Astrocyte (in vitro differentiated cells and primary cell): ENCODE results near the gene ZNF674. TPM values are rescaled to one million over a fixed set of nuclear protein-coding genes. Genes with fewer than 3 reads are reported as not detected.

Experiments used
- DNase-seq: peaks from one replicate; pipeline ENCODE4 v3.0.0-alpha.2; 2010; ENCODE audit warnings: low read depth
- FAIRE-seq: peaks from 2 replicates; lab custom pipeline; 2011; peaks lifted over from hg19 to GRCh38; lab: Jason Lieb, UNC
- H2AFZ ChIP-seq: 2 replicates; pipeline ENCODE4 v1.6.0; 2012; ENCODE audit warnings: low read depth, low read length, inconsistent platforms
- H3K27ac ChIP-seq: 2 replicates; pipeline ENCODE4 v1.5.1; 2011; ENCODE audit warnings: low read depth, low read length, inconsistent platforms
- H3K27me3 ChIP-seq: 2 replicates; pipeline ENCODE4 v1.6.0; 2011; ENCODE audit warnings: low read length, inconsistent platforms; ENCODE audit not compliant: insufficient read depth
- H3K36me3 ChIP-seq: 2 replicates; pipeline ENCODE4 v1.5.1; 2011; ENCODE audit warnings: low read length, inconsistent platforms; ENCODE audit not compliant: insufficient read depth
- H3K4me1 ChIP-seq: 2 replicates; pipeline ENCODE4 v1.5.1; 2011; ENCODE audit warnings: low read length, inconsistent platforms; ENCODE audit not compliant: insufficient read depth
- H3K4me2 ChIP-seq: 2 replicates; pipeline ENCODE4 v1.6.0; 2012; ENCODE audit warnings: low read length, inconsistent platforms
- H3K4me3 ChIP-seq: 2 replicates; pipeline ENCODE4 v1.5.1; 2011; ENCODE audit warnings: low read depth, mild to moderate bottlenecking, low read length, inconsistent platforms; ENCODE audit not compliant: insufficient read depth
- H3K79me2 ChIP-seq: 2 replicates; pipeline ENCODE4 v1.6.0; 2012; ENCODE audit warnings: mild to moderate bottlenecking, low read length, inconsistent platforms; ENCODE audit not compliant: insufficient read depth
- H3K9ac ChIP-seq: 2 replicates; pipeline ENCODE4 v1.6.0; 2012; ENCODE audit warnings: mild to moderate bottlenecking, low read length, inconsistent platforms
- H3K9me3 ChIP-seq: 2 replicates; pipeline ENCODE4 v1.5.1; 2012; ENCODE audit warnings: low read depth, mild to moderate bottlenecking, low read length, inconsistent platforms; ENCODE audit not compliant: insufficient read depth
- H4K20me1 ChIP-seq: 2 replicates; pipeline ENCODE4 v1.6.0; 2012; ENCODE audit warnings: low read length, inconsistent platforms; ENCODE audit not compliant: insufficient read depth
- H3K27ac Mint-ChIP-seq: one replicate; pipeline ENCODE4 v1.8.0; 2021; ENCODE audit warnings: mild to moderate bottlenecking, mixed read lengths; ENCODE audit not compliant: unreplicated experiment
- H3K27me3 Mint-ChIP-seq: one replicate; pipeline ENCODE4 v1.8.0; 2021; ENCODE audit warnings: low read depth, mixed read lengths; ENCODE audit not compliant: unreplicated experiment
- H3K36me3 Mint-ChIP-seq: one replicate; pipeline ENCODE4 v1.8.0; 2021; ENCODE audit warnings: low read depth, mixed read lengths; ENCODE audit not compliant: unreplicated experiment
- H3K4me1 Mint-ChIP-seq: one replicate; pipeline ENCODE4 v1.8.0; 2021; ENCODE audit warnings: low read depth, mixed read lengths; ENCODE audit not compliant: unreplicated experiment
- H3K4me3 Mint-ChIP-seq: one replicate; pipeline ENCODE4 v1.8.0; 2021; ENCODE audit warnings: mild to moderate bottlenecking, moderate library complexity, mixed read lengths; ENCODE audit not compliant: unreplicated experiment
- H3K9me3 Mint-ChIP-seq: one replicate; pipeline ENCODE4 v1.8.0; 2021; ENCODE audit warnings: mild to moderate bottlenecking, mixed read lengths; ENCODE audit not compliant: unreplicated experiment
- CTCF ChIP-seq: IDR thresholded peaks from 2 replicates; pipeline ENCODE4 v1.5.1; 2011; ENCODE audit warnings: low read depth, mild to moderate bottlenecking, inconsistent platforms, low read length, moderate library complexity; ENCODE audit not compliant: insufficient read depth
- EZH2 ChIP-seq: IDR thresholded peaks from 2 replicates; pipeline ENCODE4 v1.6.1; 2012; ENCODE audit warnings: mild to moderate bottlenecking, low read length, inconsistent platforms; ENCODE audit not compliant: insufficient read depth
- total RNA-seq: library from RNA; stranded (reverse); gene quantifications from 2 replicates; pipeline ENCODE4 v1.2.1, GENCODE V29; 2021

Gene ZNF674
- total RNA-seq, 1 donor from 2014 or later, result 5.5 TPM

GRCh38 chrX:46571423-46572339 lies 26.5 kb upstream of the ZNF674 start:
- Mint-ChIP-seq H3K27ac (no peak overlapping the region), H3K36me3 (no peaks in the 10 kb centered on the region), H3K9me3 (no peaks in the 10 kb centered on the region), H3K27me3 (peaks cover 2% of the 10 kb centered on the region), H3K4me3 (no peak overlapping the region), H3K4me1 (peaks cover 5% of the 10 kb centered on the region)
- no peaks in the 10 kb centered on the region for H3K9me3 ChIP-seq
- no peak overlapping the region for H2AFZ ChIP-seq
- H3K27me3 ChIP-seq, result no peaks in the 10 kb centered on the region
- no peak overlapping the region for H3K4me3 ChIP-seq
- H3K9ac ChIP-seq, result no peak overlapping the region
- FAIRE-seq, result no peak
- no peak for DNase-seq
- no peak overlapping the region for H3K27ac ChIP-seq
- H3K79me2 ChIP-seq, result no peaks in the 10 kb centered on the region
- peaks cover 6% of the 10 kb centered on the region for H4K20me1 ChIP-seq
- H3K4me1 ChIP-seq, result peaks cover 11% of the 10 kb centered on the region
- no peaks in the 10 kb centered on the region for H3K36me3 ChIP-seq
- H3K4me2 ChIP-seq, result no peak overlapping the region
- TF ChIP-seq EZH2 (no peak), CTCF (no peak)

- Mint-ChIP-seq H3K9me3 (no peaks in the 10 kb centered on the region), H3K27ac (no peak overlapping the region), H3K27me3 (peaks cover 2% of the 10 kb centered on the region), H3K36me3 (no peaks in the 10 kb centered on the region), H3K4me1 (no peaks in the 10 kb centered on the region), H3K4me3 (no peak overlapping the region)
- Histone ChIP-seq H3K27me3 (no peaks in the 10 kb centered on the region), H3K9me3 (no peaks in the 10 kb centered on the region), H3K4me2 (no peak overlapping the region), H2AFZ (no peak overlapping the region), H3K4me1 (peaks cover 3% of the 10 kb centered on the region), H3K4me3 (no peak overlapping the region), H3K9ac (no peak overlapping the region), H3K79me2 (no peaks in the 10 kb centered on the region), H3K36me3 (no peaks in the 10 kb centered on the region), H3K27ac (no peak overlapping the region), H4K20me1 (no peaks in the 10 kb centered on the region)
- TF ChIP-seq CTCF (no peak), EZH2 (no peak)
- DNase-seq, result no peak
- no peak for FAIRE-seq
Measured at GRCh38 chrX:46569621-46570020, 24.4 kb upstream of the ZNF674 start.

- no peak for FAIRE-seq
- no peaks in the 10 kb centered on the region for H3K9me3 ChIP-seq
- Mint-ChIP-seq H3K36me3 (no peaks in the 10 kb centered on the region), H3K4me3 (no peak overlapping the region), H3K27ac (no peak overlapping the region), H3K9me3 (no peaks in the 10 kb centered on the region), H3K4me1 (peaks cover 2% of the 10 kb centered on the region), H3K27me3 (peaks cover 2% of the 10 kb centered on the region)
- H3K27me3 ChIP-seq, result no peaks in the 10 kb centered on the region
- no peaks in the 10 kb centered on the region for H3K36me3 ChIP-seq
- H3K4me2 ChIP-seq, result no peak overlapping the region
- H3K4me1 ChIP-seq, result no peaks in the 10 kb centered on the region
- H3K79me2 ChIP-seq, result no peaks in the 10 kb centered on the region
- no peak overlapping the region for H3K4me3 ChIP-seq
- H3K27ac ChIP-seq, result no peak overlapping the region
- no peak for DNase-seq
- TF ChIP-seq EZH2 (no peak), CTCF (no peak)
- H2AFZ ChIP-seq, result no peak overlapping the region
- H4K20me1 ChIP-seq, result no peaks in the 10 kb centered on the region
- no peak overlapping the region for H3K9ac ChIP-seq
Measured at GRCh38 chrX:46567388-46567787, 22.2 kb upstream of the ZNF674 start.
